HG02970 (cell line): ENCODE results near the gene C19orf67.
A peak's percentile ranks its signal among the peaks of the same experiment; 100 is the strongest.

Experiments
- ATAC-seq: cut with Tn5 transposase; IDR thresholded peaks from one replicate; pipeline ENCODE4 v1.9.1; 2021; ENCODE audit warnings: mild to moderate bottlenecking, moderate library complexity, moderate number of reproducible peaks; ENCODE audit not compliant: unreplicated experiment, low FRiP score

The C19orf67 gene

GRCh38 chr19:14085309-14085995 lies at the start of gene C19orf67:
TSS of gene C19orf67 (minus strand) at chr19:14085783. CDS start at chr19:14085627, 156 bp downstream.
- ATAC-seq, result no peak

DNA sequence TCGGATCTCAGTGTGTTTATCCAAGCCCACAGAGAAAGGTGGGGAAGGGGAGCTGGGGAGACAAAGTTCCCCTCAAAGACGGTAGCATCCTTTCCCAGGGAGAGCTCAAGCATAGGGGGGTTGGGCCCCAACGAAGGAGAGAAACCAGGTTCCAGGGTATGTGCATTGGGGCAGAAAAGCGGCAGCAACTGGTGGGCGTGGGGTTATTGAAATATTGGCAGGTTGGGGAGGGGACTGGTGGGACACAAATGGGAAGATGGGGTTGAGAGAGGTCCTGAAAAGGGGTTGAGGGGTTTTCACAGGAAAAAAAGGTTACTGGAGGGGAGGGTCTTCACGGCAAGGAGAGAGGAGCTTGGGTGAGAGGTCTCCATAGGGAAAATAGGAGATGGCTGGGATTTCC lies 49.8 kb upstream of the C19orf67 start:
- no peak for ATAC-seq

GRCh38 chr19:14127929-14128509 lies 42.4 kb upstream of the C19orf67 start:
- ATAC-seq, result no peak

- ATAC-seq, result no peak
Observed at GRCh38 chr19:14127176-14127575, 41.6 kb upstream of the C19orf67 start.

DNA sequence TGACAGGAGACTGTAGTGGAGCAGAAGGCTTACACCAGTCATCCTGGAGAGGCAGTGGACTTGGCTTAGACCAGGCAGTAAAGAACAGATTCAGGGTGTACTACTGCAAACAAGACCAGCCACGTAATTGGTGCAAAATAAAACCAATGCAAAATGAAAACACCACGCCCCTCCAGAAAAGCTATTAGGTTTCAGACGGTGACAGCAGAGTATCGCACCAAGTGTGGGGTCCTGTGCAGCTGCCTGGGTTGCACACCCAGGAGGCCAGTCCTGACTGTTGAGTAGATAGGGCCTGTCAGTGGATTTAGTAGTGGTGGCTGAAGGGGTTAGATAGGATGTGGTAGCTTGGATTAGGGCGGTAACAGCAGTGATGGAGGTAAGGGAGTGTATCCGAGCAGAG lies 37.3 kb upstream of the C19orf67 start:
- no peak for ATAC-seq

DNA sequence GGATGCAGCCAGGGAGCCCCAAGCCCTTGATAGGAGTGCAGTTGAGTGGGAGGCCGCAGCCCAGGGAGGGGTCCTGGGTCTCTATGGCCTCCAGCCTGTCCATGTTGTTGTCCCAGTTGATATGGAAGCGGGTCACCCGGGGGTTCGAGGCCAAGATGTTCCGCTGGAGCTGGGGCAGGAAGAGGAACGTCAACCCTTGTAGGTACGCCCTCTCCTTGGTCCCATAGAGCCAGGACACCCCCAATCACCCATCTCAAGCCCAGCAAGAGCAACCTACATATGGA lies 34.9 kb upstream of the C19orf67 start:
- ATAC-seq, result no peak

GRCh38 chr19:14119644-14120496 lies 34.3 kb upstream of the C19orf67 start:
- ATAC-seq, result no peak

DNA sequence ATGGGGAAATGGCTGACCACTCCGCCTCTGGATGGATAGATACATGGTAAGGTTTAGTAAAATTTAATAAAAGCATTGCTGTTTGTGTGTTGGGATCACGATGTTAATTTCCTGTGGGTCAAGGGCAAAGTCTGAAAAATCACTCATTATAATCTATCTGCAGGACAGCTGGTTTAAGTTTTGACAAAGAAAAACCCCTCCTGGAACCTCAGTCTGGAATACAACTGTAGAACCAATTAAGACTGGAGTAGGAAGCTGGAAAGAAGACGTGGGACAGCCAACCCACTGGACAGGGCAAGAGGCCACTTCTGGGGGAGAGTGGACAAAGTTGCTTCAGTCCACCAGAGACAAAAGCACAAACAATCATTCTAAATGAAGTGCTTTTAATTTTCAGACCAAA lies 33.6 kb upstream of the C19orf67 start:
- ATAC-seq, result no peak

- ATAC-seq, result no peak
Observed at GRCh38 chr19:14118165-14119051, 32.8 kb upstream of the C19orf67 start.

DNA sequence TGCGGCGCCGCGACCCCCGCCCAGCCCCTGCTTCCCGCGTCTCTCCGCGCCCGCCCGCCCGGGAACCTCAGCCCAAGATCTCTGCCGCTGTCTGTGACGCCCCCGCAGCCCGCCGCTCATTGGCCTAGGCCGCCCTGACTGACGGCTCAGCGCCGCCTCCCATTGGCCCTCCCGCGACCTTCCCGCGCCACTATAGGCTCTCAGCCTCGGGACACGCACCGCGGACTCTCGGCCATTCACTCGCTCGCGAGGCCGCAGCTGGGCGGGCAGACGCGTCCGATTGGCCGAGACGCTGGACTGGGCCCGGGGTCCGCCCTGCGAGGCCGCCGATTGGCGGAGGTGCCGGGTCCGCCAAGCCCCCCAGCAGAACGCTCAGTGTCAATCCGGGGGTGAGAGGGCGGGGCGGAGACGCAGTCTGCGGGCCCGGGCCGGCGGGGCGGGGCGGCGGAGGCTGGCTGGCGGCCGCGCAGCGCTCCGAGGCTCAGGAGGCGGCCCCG lies 32.1 kb upstream of the C19orf67 start, which contains the start of gene PRKACA:
TSS of gene PRKACA (minus strand) at position 95 of the 497 bp plus-strand sequence. CDS start 215 bp downstream, outside the sequence.
- ATAC-seq, result peak; percentile 95

GRCh38 chr19:14116918-14117578 lies 31.5 kb upstream of the C19orf67 start:
- no peak for ATAC-seq

DNA sequence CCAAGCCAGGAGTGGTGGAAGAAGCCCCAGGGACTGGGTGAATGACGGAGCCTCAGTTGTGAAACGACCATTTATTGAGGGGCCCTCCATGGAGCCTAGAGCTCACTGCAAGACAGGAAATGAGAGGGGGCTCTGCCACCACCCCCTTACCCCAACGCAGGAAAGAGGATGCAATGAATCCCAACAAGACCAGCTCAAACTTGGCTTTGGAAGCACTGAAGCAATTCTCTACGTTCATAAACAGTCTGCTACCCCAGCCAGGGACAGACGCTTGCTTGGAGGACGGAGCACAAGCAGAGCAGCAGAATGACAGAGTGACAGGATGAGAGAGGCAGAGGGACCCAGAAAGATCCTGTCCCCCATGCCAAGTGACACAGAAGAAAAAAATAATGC lies 30.9 kb upstream of the C19orf67 start:
- ATAC-seq, result no peak

GRCh38 chr19:14115756-14116155 lies 30.2 kb upstream of the C19orf67 start:
- no peak for ATAC-seq

DNA sequence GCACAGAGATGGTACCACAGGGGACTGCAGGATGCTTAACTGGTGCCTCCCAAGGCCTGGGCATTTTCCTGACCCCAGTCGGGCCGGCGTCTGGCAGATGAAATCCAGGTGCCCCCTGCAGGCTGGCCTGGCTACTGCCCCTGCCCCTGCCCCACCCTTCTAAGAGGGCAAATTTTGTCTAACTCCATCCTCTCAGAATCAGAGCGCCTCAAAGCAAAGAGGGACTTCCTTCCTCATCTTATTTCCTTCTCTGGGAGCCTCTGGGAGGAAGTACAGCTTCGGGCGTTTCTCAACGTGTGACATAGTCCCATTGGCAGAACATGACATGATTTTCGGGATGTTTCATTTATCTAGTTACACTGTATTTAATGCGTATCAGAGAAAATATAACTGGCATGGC lies 29.3 kb upstream of the C19orf67 start:
- no peak for ATAC-seq

- no peak for ATAC-seq
Observed at GRCh38 chr19:14114439-14114838, 28.9 kb upstream of the C19orf67 start.

GRCh38 chr19:14113762-14114414 lies 28.3 kb upstream of the C19orf67 start:
- no peak for ATAC-seq

- no peak for ATAC-seq
Observed at GRCh38 chr19:14112809-14113385, 27.3 kb upstream of the C19orf67 start.

DNA sequence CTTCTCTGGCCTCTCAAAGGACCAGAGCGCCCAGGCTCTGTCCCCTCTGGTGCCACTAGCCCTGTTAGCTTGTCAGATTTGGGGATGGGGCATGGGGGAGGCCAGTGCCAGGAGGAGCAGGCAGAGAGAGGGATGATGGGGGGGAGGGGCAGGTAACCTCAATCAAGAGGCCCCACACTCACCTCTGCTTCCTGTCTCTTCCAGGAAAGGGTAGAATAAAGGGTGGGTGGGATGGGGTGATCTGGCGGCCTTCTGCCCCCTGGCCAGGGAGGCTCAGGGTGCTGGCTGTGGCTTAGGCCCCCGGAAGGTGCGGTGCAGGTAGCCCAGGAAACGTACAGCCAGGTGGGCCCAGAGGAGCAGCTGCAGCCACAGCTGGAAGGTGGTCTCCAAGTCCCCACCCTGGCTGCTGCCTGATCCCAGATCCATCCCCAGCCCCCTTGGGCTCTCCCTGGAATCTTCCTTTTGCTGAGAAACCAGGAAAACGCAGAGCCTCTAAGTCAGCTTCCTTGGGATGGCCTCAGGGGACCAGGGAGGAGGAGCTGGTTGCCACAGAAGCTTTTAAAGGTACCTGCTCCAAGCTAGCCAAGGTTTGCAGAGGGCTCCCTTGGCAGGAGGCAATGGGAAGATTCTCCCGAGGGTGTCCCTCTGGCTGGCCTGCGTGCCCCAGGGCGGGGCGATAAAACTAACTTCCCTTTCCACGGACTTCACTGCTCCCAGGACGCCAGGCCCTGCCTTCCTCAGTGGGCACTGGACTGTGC lies 26.6 kb upstream of the C19orf67 start:
- no peak for ATAC-seq
